HepG2 (cell line): ENCODE measurements around the gene GPC2. TPM values are rescaled to one million over a fixed set of nuclear protein-coding genes. Genes with fewer than 3 reads are reported as not detected.
A peak's percentile ranks its signal among the peaks of the same experiment; 100 is the strongest.

Experiments used
- BCLAF1 ChIP-seq: fragments of 450-650 bp; IDR thresholded peaks from 2 replicates; pipeline ENCODE4 v1.6.1; 2017; ENCODE audit warnings: mild to moderate bottlenecking
- REXO4 ChIP-seq: sonication (generic); formaldehyde crosslinking; IDR thresholded peaks from 2 replicates; pipeline ENCODE4 v1.8.0; 2022; ENCODE audit warnings: missing genetic modification reagents, mild to moderate bottlenecking, borderline replicate concordance
- SNAPC5 ChIP-seq: sonication (generic); formaldehyde crosslinking; IDR thresholded peaks from 2 replicates; pipeline ENCODE4 v1.8.1; 2023; ENCODE audit warnings: mild to moderate bottlenecking, missing genetic modification reagents, borderline replicate concordance
- STAT6 ChIP-seq: sonication (generic); formaldehyde crosslinking; IDR thresholded peaks from 2 replicates; pipeline ENCODE4 v1.4.0; 2020; ENCODE audit warnings: missing genetic modification reagents, mild to moderate bottlenecking, borderline replicate concordance
- TBX2 ChIP-seq: sonication (generic); formaldehyde crosslinking; IDR thresholded peaks from 2 replicates; pipeline ENCODE4 v1.5.0; 2020; ENCODE audit warnings: missing genetic modification reagents, mild to moderate bottlenecking, borderline replicate concordance
- ZKSCAN1 ChIP-seq: fragments of 150-350 bp; IDR thresholded peaks from 2 replicates; pipeline ENCODE4 v1.6.1; 2014; ENCODE audit warnings: low read length
- ZNF441 ChIP-seq: sonication (generic); formaldehyde crosslinking; IDR thresholded peaks from 2 replicates; pipeline ENCODE4 v1.7.0; 2021; ENCODE audit warnings: missing genetic modification reagents, borderline replicate concordance
- ZNF616 ChIP-seq: sonication (generic); formaldehyde crosslinking; IDR thresholded peaks from 2 replicates; pipeline ENCODE4 v1.5.0; 2020; ENCODE audit warnings: low read depth, mild to moderate bottlenecking, missing genetic modification reagents
- ZNF777 ChIP-seq: sonication (generic); formaldehyde crosslinking; IDR thresholded peaks from 2 replicates; pipeline ENCODE4 v1.4.0; 2020; ENCODE audit warnings: missing genetic modification reagents
- ZNF780A ChIP-seq: sonication (generic); formaldehyde crosslinking; IDR thresholded peaks from 2 replicates; pipeline ENCODE4 v1.8.0; 2022; ENCODE audit warnings: mild to moderate bottlenecking, missing genetic modification reagents, moderate library complexity
- ZSCAN9 ChIP-seq: IDR thresholded peaks from 2 replicates; pipeline ENCODE4 v1.6.1; 2016; ENCODE audit warnings: borderline replicate concordance
- polyA plus RNA-seq, 8 experiments: library from polyadenylated mRNA; depleted of rRNA in 3 of 8; stranded (reverse) in 7 of 8; unstranded in 1 of 8; fragments of >200 nt; fragmentation: Illumina TruSeq in 4 of 8; extraction: Trizol in 4 of 8; gene quantifications; 2 replicates each; pipeline versions ENCODE4 v1.2.1 to v1.2.3, GENCODE V29; 2011 to 2016; ENCODE audit warnings: low read depth in 4 of 8, missing spikeins in 1 of 8, mixed read lengths in 1 of 8; ENCODE audit not compliant: insufficient read depth in 1 of 8
- total RNA-seq, 5 experiments: library from RNA; depleted of rRNA; stranded (reverse); fragments of >200 nt; fragmentation: Illumina TruSeq; extraction: Trizol; gene quantifications; 2 replicates each; pipeline ENCODE4 v1.2.3, GENCODE V29; 2016; ENCODE audit warnings: low read depth in 1 of 5
- TF ChIP-seq, protein P1 (sequence below): sonication (generic); formaldehyde crosslinking; IDR thresholded peaks from 2 replicates; pipeline ENCODE4 v1.9.0; 2021; ENCODE audit warnings: missing genetic modification reagents, mild to moderate bottlenecking, borderline replicate concordance
- TF ChIP-seq, protein P2 (sequence below): sonication (generic); formaldehyde crosslinking; IDR thresholded peaks from 2 replicates; pipeline ENCODE4 v1.4.0; 2020; ENCODE audit warnings: missing genetic modification reagents, borderline replicate concordance
- TF ChIP-seq, protein P3 (sequence below): sonication (generic); formaldehyde crosslinking; conservative IDR thresholded peaks from 2 replicates; pipeline ENCODE4 v1.8.0; 2022; ENCODE audit warnings: mild to moderate bottlenecking, moderate library complexity, missing genetic modification reagents

GPC2 gene
- total and polyA plus RNA-seq, 2 of the 13 experiments (the other 11 are each of a cell fraction or from before 2014, with no cell fraction given), result 0.64 to 0.78 TPM

DNA sequence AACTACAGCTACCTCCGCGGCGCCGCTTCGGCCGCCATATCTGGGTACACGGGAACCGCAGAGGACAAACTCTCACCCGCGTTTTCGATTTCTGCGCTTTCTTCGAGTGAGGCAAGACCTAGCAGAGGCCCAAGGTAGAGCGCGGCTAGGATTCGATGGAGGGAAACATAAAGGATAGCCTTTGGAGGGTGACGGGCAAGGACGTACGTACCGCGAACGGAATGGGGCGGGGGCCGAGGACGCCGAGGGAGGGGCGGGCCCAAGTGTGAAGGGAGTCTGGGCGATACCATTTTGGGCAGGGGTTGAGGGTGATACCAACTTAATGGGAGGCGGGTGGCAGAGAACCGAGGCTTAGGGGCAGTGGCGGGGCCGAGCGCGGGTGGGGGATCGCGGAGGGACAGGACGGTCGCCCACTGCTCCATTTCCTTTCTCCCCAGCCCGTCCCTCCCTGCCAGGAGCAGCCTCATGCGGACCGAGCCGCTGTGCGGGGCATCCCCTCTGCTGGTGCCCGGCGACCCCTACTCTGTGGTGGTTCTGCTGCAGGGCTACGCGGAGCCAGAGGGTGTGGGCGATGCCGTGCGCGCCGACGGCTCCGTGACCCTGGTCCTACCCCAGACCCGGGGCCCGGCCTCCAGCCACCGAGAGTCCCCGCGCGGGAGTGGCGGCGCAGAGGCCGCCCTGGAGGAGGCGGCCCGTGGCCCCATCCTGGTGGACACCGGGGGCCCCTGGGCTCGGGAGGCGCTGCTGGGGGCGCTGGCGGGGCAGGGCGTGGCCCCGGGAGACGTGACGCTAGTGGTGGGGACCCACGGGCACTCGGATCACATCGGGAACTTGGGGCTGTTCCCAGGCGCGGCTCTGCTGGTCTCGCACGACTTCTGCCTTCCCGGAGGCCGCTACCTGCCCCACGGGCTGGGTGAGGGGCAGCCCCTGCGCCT is 50.0 kb downstream of the GPC2 start, which contains the start of gene MBLAC1 (continued):
- TF ChIP-seq STAT6 (CRISPR knock-in tag), result 0 out of 2 replicates have a peak, but pooled peaks have one; percentile 15
- TF ChIP-seq SNAPC5 (CRISPR knock-in tag), result peak; percentile 63; the same call in 1 of the 2 replicates
- TF ChIP-seq, protein P1, sequence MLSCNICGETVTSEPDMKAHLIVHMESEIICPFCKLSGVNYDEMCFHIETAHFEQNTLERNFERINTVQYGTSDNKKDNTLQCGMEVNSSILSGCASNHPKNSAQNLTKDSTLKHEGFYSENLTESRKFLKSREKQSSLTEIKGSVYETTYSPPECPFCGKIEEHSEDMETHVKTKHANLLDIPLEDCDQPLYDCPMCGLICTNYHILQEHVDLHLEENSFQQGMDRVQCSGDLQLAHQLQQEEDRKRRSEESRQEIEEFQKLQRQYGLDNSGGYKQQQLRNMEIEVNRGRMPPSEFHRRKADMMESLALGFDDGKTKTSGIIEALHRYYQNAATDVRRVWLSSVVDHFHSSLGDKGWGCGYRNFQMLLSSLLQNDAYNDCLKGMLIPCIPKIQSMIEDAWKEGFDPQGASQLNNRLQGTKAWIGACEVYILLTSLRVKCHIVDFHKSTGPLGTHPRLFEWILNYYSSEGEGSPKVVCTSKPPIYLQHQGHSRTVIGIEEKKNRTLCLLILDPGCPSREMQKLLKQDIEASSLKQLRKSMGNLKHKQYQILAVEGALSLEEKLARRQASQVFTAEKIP (CRISPR knock-in tag), result no peak
- TF ChIP-seq ZNF780A (CRISPR knock-in tag), result 0 out of 2 replicates have a peak, but pooled peaks have one; percentile 31
- no peak for TF ChIP-seq BCLAF1
- TF ChIP-seq ZNF441 (CRISPR knock-in tag), result peak; percentile 32; the same call in 1 of the 2 replicates
- peak; percentile 87 for TF ChIP-seq ZNF777 (CRISPR knock-in tag)
- TF ChIP-seq ZNF616, result 0 out of 2 replicates have a peak, but pooled peaks have one; percentile 22
- TF ChIP-seq REXO4, result no peak
- TF ChIP-seq, protein P2, sequence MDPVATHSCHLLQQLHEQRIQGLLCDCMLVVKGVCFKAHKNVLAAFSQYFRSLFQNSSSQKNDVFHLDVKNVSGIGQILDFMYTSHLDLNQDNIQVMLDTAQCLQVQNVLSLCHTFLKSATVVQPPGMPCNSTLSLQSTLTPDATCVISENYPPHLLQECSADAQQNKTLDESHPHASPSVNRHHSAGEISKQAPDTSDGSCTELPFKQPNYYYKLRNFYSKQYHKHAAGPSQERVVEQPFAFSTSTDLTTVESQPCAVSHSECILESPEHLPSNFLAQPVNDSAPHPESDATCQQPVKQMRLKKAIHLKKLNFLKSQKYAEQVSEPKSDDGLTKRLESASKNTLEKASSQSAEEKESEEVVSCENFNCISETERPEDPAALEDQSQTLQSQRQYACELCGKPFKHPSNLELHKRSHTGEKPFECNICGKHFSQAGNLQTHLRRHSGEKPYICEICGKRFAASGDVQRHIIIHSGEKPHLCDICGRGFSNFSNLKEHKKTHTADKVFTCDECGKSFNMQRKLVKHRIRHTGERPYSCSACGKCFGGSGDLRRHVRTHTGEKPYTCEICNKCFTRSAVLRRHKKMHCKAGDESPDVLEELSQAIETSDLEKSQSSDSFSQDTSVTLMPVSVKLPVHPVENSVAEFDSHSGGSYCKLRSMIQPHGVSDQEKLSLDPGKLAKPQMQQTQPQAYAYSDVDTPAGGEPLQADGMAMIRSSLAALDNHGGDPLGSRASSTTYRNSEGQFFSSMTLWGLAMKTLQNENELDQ (CRISPR knock-in tag), result no peak
- no peak for TF ChIP-seq ZSCAN9 (CRISPR knock-in tag)
- TF ChIP-seq, protein P3, sequence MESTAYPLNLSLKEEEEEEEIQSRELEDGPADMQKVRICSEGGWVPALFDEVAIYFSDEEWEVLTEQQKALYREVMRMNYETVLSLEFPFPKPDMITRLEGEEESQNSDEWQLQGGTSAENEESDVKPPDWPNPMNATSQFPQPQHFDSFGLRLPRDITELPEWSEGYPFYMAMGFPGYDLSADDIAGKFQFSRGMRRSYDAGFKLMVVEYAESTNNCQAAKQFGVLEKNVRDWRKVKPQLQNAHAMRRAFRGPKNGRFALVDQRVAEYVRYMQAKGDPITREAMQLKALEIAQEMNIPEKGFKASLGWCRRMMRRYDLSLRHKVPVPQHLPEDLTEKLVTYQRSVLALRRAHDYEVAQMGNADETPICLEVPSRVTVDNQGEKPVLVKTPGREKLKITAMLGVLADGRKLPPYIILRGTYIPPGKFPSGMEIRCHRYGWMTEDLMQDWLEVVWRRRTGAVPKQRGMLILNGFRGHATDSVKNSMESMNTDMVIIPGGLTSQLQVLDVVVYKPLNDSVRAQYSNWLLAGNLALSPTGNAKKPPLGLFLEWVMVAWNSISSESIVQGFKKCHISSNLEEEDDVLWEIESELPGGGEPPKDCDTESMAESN, result no peak
- TF ChIP-seq TBX2 (CRISPR knock-in tag), result peak; percentile 39
- TF ChIP-seq ZKSCAN1, result no peak
